ENCODE measurements around the gene SPATA3. TPM values are rescaled to one million over a fixed set of nuclear protein-coding genes. Genes with fewer than 3 reads are reported as not detected.

Gene SPATA3
- polyA plus RNA-seq, 1 donor (not counting 4 experiments of a cell fraction or from before 2014, with no cell fraction given): not detected

- Histone ChIP-seq H2AFZ (ENCODE audit: control insufficient read depth, low read length) (no peak overlapping the region), H3K9ac (ENCODE audit: control insufficient read depth, extremely low read depth, insufficient read depth, low read length) (no peak overlapping the region), H3K27ac (ENCODE audit: control insufficient read depth, insufficient read depth, low read length) (no peak overlapping the region), H3K4me2 (ENCODE audit: control insufficient read depth, extremely low read depth, insufficient read depth, low read depth, low read length) (no peak overlapping the region), H3K4me1 (ENCODE audit: control insufficient read depth, extremely low read depth, insufficient read depth, low read length) (no peaks in the 10 kb centered on the region), H3K9me1 (ENCODE audit: control insufficient read depth, extremely low read depth, insufficient read depth, low read length) (no peaks in the 10 kb centered on the region), H3K9me3 (ENCODE audit: control insufficient read depth, low read depth, low read length) (peaks cover 2% of the 10 kb centered on the region), H3K79me2 (ENCODE audit: control insufficient read depth, insufficient read depth, low read length) (no peaks in the 10 kb centered on the region), H3K4me3 (ENCODE audit: control insufficient read depth in 2 of 3, extremely low read depth in 1 of 3, insufficient read depth in 2 of 3, low read depth in 1 of 3, low read length in 3 of 3) (no peak overlapping the region), H3K27me3 (ENCODE audit: control insufficient read depth, extremely low read depth, insufficient read depth, low read length) (peaks cover 19% of the 10 kb centered on the region), H3K36me3 (ENCODE audit: control insufficient read depth in 2 of 2, extremely low read depth in 1 of 2, insufficient read depth in 2 of 2, low read length in 2 of 2) (no peaks in the 10 kb centered on the region), H4K20me1 (ENCODE audit: control insufficient read depth, extremely low read depth, insufficient read depth, low read length) (no peaks in the 10 kb centered on the region)
- no peak for FAIRE-seq
- TF ChIP-seq CTCF (optimal IDR thresholded peaks at IDR 0.05 in 1 of 3, IDR thresholded peaks at IDR 0.05 in 1 of 3, conservative IDR thresholded peaks at IDR 0.05 in 1 of 3; ENCODE audit: extremely low read depth in 1 of 3, insufficient read depth in 2 of 3, low read length in 3 of 3) (no peak), EZH2 (IDR thresholded peaks at IDR 0.05; ENCODE audit: low read length) (no peak)
- dilution Hi-C loops (cut with MboI; ENCODE audit: extremely low pct_ligation_motif_present, low sequenced_read_pairs): no loop called here
- no peak for DNase-seq (ENCODE audit: low read depth, low spot score)
Observed at GRCh38 chr2:231009236-231009919, 13.5 kb downstream of the SPATA3 start.

- no peak overlapping the region for H3K27ac ChIP-seq (ENCODE audit: control insufficient read depth, insufficient read depth, low read length)
- peaks cover 19% of the 10 kb centered on the region for H3K27me3 ChIP-seq (ENCODE audit: control insufficient read depth, extremely low read depth, insufficient read depth, low read length)
- H2AFZ ChIP-seq (ENCODE audit: control insufficient read depth, low read length): no peak overlapping the region
- TF ChIP-seq EZH2 (IDR thresholded peaks at IDR 0.05; ENCODE audit: low read length): no peak
- no peak for TF ChIP-seq CTCF (optimal IDR thresholded peaks at IDR 0.05 in 1 of 3, IDR thresholded peaks at IDR 0.05 in 1 of 3, conservative IDR thresholded peaks at IDR 0.05 in 1 of 3; ENCODE audit: extremely low read depth in 1 of 3, insufficient read depth in 2 of 3, low read length in 3 of 3)
- dilution Hi-C loops (cut with MboI; ENCODE audit: extremely low pct_ligation_motif_present, low sequenced_read_pairs): no loop called here
- H3K4me1 ChIP-seq (ENCODE audit: control insufficient read depth, extremely low read depth, insufficient read depth, low read length): no peaks in the 10 kb centered on the region
- no peaks in the 10 kb centered on the region for H3K79me2 ChIP-seq (ENCODE audit: control insufficient read depth, insufficient read depth, low read length)
- no peaks in the 10 kb centered on the region for H3K9me1 ChIP-seq (ENCODE audit: control insufficient read depth, extremely low read depth, insufficient read depth, low read length)
- H3K4me2 ChIP-seq (ENCODE audit: control insufficient read depth, extremely low read depth, insufficient read depth, low read depth, low read length): no peak overlapping the region
- no peak overlapping the region for H3K4me3 ChIP-seq (ENCODE audit: control insufficient read depth in 2 of 3, extremely low read depth in 1 of 3, insufficient read depth in 2 of 3, low read depth in 1 of 3, low read length in 3 of 3)
- DNase-seq (ENCODE audit: low read depth, low spot score): no peak
- no peaks in the 10 kb centered on the region for H4K20me1 ChIP-seq (ENCODE audit: control insufficient read depth, extremely low read depth, insufficient read depth, low read length)
- FAIRE-seq: no peak
- H3K9me3 ChIP-seq (ENCODE audit: control insufficient read depth, low read depth, low read length): peaks cover 2% of the 10 kb centered on the region
- H3K36me3 ChIP-seq (ENCODE audit: control insufficient read depth in 2 of 2, extremely low read depth in 1 of 2, insufficient read depth in 2 of 2, low read length in 2 of 2): no peaks in the 10 kb centered on the region
- no peak overlapping the region for H3K9ac ChIP-seq (ENCODE audit: control insufficient read depth, extremely low read depth, insufficient read depth, low read length)
Observed at GRCh38 chr2:231010201-231010730, 14.3 kb downstream of the SPATA3 start.

Measured in keratinocyte (primary cell).